HUES48 (cell line): ENCODE measurements around the gene DHX38.

ENCODE experiments used
- H3K27ac ChIP-seq: one replicate; pipeline ENCODE4 v1.7.0; 2013; ENCODE audit warnings: low read depth, low read length, inconsistent platforms
- H3K27me3 ChIP-seq: 2 replicates; pipeline ENCODE4 v1.6.1; 2013; ENCODE audit warnings: mild to moderate bottlenecking, low read length; ENCODE audit not compliant: control insufficient read depth, insufficient read depth
- H3K36me3 ChIP-seq: 2 replicates; pipeline ENCODE4 v1.6.1; 2013; ENCODE audit warnings: low read length; ENCODE audit not compliant: control insufficient read depth, insufficient read depth
- H3K4me1 ChIP-seq: 2 replicates; pipeline ENCODE4 v1.6.1; 2013; ENCODE audit warnings: mild to moderate bottlenecking, low read length; ENCODE audit not compliant: control insufficient read depth, insufficient read depth
- H3K4me3 ChIP-seq: 2 replicates; pipeline ENCODE4 v1.5.1; 2013; ENCODE audit warnings: mild to moderate bottlenecking, low read depth, low read length
- H3K9ac ChIP-seq: 2 replicates; pipeline ENCODE4 v1.6.1; 2013; ENCODE audit warnings: mild to moderate bottlenecking, low read depth, low read length, moderate library complexity
- H3K9me3 ChIP-seq: 2 replicates; pipeline ENCODE4 v1.6.1; 2013; ENCODE audit warnings: low read length; ENCODE audit not compliant: control insufficient read depth, insufficient read depth

The DHX38 gene

GRCh38 chr16:72084445-72084844 is 9.2 kb upstream of the DHX38 start:
- Histone ChIP-seq H3K36me3 (peaks cover 43% of the 10 kb centered on the region), H3K9me3 (peaks cover 5% of the 10 kb centered on the region; the same call in 1 of the 2 replicates), H3K4me3 (no peak overlapping the region), H3K9ac (no peak overlapping the region), H3K27me3 (no peaks in the 10 kb centered on the region), H3K27ac (no peak overlapping the region), H3K4me1 (no peaks in the 10 kb centered on the region)

- Histone ChIP-seq H3K27ac (no peak overlapping the region), H3K9me3 (peaks cover 5% of the 10 kb centered on the region; the same call in 1 of the 2 replicates), H3K27me3 (no peaks in the 10 kb centered on the region), H3K36me3 (peaks cover 49% of the 10 kb centered on the region), H3K4me3 (no peak overlapping the region), H3K9ac (no peak overlapping the region), H3K4me1 (no peaks in the 10 kb centered on the region)
Measured at GRCh38 chr16:72085002-72085401, 8.6 kb upstream of the DHX38 start.

GRCh38 chr16:72091217-72091616 is 2.4 kb upstream of the DHX38 start:
- H3K9ac ChIP-seq: no peak overlapping the region
- H3K36me3 ChIP-seq: peaks cover 45% of the 10 kb centered on the region
- peaks cover 11% of the 10 kb centered on the region; the same call in 1 of the 2 replicates for H3K4me1 ChIP-seq
- no peak overlapping the region for H3K4me3 ChIP-seq
- H3K27me3 ChIP-seq: no peaks in the 10 kb centered on the region
- H3K27ac ChIP-seq: no peak overlapping the region
- no peaks in the 10 kb centered on the region for H3K9me3 ChIP-seq

- Histone ChIP-seq H3K9ac (peak overlapping the region; percentile 49), H3K27ac (peak overlapping the region; percentile 84), H3K9me3 (no peaks in the 10 kb centered on the region), H3K4me1 (peaks cover 11% of the 10 kb centered on the region; the same call in 1 of the 2 replicates), H3K27me3 (no peaks in the 10 kb centered on the region), H3K4me3 (peak overlapping the region; percentile 97), H3K36me3 (peaks cover 47% of the 10 kb centered on the region)
Measured at GRCh38 chr16:72092832-72093447, 707 bp upstream of the DHX38 start.

- Histone ChIP-seq H3K9me3 (no peaks in the 10 kb centered on the region), H3K9ac (peak overlapping the region; percentile 89), H3K27ac (peak overlapping the region; percentile 95), H3K36me3 (peaks cover 42% of the 10 kb centered on the region), H3K4me3 (peak overlapping the region; percentile 97), H3K27me3 (no peaks in the 10 kb centered on the region), H3K4me1 (peaks cover 11% of the 10 kb centered on the region; the same call in 1 of the 2 replicates)
Measured at GRCh38 chr16:72094266-72094610, 591 bp downstream of the DHX38 start.

- Histone ChIP-seq H3K36me3 (peaks cover 74% of the 10 kb centered on the region), H3K9ac (no peak overlapping the region), H3K4me1 (peaks cover 6% of the 10 kb centered on the region; the same call in 1 of the 2 replicates), H3K27ac (no peak overlapping the region), H3K27me3 (no peaks in the 10 kb centered on the region), H3K4me3 (no peak overlapping the region), H3K9me3 (no peaks in the 10 kb centered on the region)
Measured at GRCh38 chr16:72098936-72099335, 5.3 kb downstream of the DHX38 start.

GRCh38 chr16:72099377-72099818 is 5.8 kb downstream of the DHX38 start:
- H3K9me3 ChIP-seq: no peaks in the 10 kb centered on the region
- no peak overlapping the region for H3K27ac ChIP-seq
- peaks cover 79% of the 10 kb centered on the region for H3K36me3 ChIP-seq
- no peak overlapping the region for H3K9ac ChIP-seq
- no peak overlapping the region for H3K4me3 ChIP-seq
- no peaks in the 10 kb centered on the region for H3K27me3 ChIP-seq
- H3K4me1 ChIP-seq: peaks cover 6% of the 10 kb centered on the region; the same call in 1 of the 2 replicates

- Histone ChIP-seq H3K9ac (no peak overlapping the region), H3K4me1 (no peaks in the 10 kb centered on the region), H3K4me3 (no peak overlapping the region), H3K27me3 (no peaks in the 10 kb centered on the region), H3K9me3 (no peaks in the 10 kb centered on the region), H3K27ac (no peak overlapping the region), H3K36me3 (peaks cover 92% of the 10 kb centered on the region)
Measured at GRCh38 chr16:72101195-72101594, 7.5 kb downstream of the DHX38 start.

GRCh38 chr16:72104905-72105304 is 11.3 kb downstream of the DHX38 start:
- Histone ChIP-seq H3K36me3 (peaks cover 97% of the 10 kb centered on the region), H3K4me1 (no peaks in the 10 kb centered on the region)

GRCh38 chr16:72105978-72106377 is 12.3 kb downstream of the DHX38 start:
- no peak overlapping the region for H3K27ac ChIP-seq
- H3K9ac ChIP-seq: no peak overlapping the region
- H3K9me3 ChIP-seq: no peaks in the 10 kb centered on the region
- H3K36me3 ChIP-seq: peaks cover 97% of the 10 kb centered on the region
- H3K27me3 ChIP-seq: no peaks in the 10 kb centered on the region
- no peaks in the 10 kb centered on the region for H3K4me1 ChIP-seq
- H3K4me3 ChIP-seq: no peak overlapping the region

More at GRCh38 chr16:72104905-72105304, 11.3 kb downstream of the DHX38 start:
- no peaks in the 10 kb centered on the region for H3K9me3 ChIP-seq
- no peak overlapping the region for H3K9ac ChIP-seq
- no peaks in the 10 kb centered on the region for H3K27me3 ChIP-seq
- H3K27ac ChIP-seq: no peak overlapping the region
- H3K4me3 ChIP-seq: no peak overlapping the region

GRCh38 chr16:72107371-72107770 is 13.7 kb downstream of the DHX38 start:
- Histone ChIP-seq H3K36me3 (peaks cover 97% of the 10 kb centered on the region), H3K4me1 (no peaks in the 10 kb centered on the region), H3K9ac (no peak overlapping the region), H3K4me3 (no peak overlapping the region), H3K27ac (no peak overlapping the region), H3K9me3 (no peaks in the 10 kb centered on the region), H3K27me3 (no peaks in the 10 kb centered on the region)
